Gastroesophageal sphincter (tissue), 3 donors: Measurements from ENCODE around the gene BLMH.

ENCODE experiments used
- POLR2A ChIP-seq, 2 donors: fragments of 450-650 bp; IDR thresholded peaks; one replicate each; pipeline ENCODE4 v1.6.1; 2017; ENCODE audit warnings: antibody characterized with exemption in 2 of 2, mild to moderate bottlenecking in 2 of 2, moderate library complexity in 1 of 2
- POLR2AphosphoS5 ChIP-seq: sonication (generic); formaldehyde crosslinking; IDR thresholded peaks from one replicate; pipeline ENCODE4 v1.6.1; 2017; ENCODE audit warnings: antibody characterized with exemption
- TF ChIP-seq, protein P1 (sequence below), 4 experiments: fragments of 200-600 bp in 2 of 4; fragments of 450-650 bp in 2 of 4; sonication (generic) in 1 of 4; IDR thresholded peaks; one replicate each; pipeline ENCODE4 v1.5.1; 2017 to 2019; ENCODE audit warnings: antibody characterized with exemption in 4 of 4, mild to moderate bottlenecking in 2 of 4, moderate library complexity in 2 of 4

DNA sequence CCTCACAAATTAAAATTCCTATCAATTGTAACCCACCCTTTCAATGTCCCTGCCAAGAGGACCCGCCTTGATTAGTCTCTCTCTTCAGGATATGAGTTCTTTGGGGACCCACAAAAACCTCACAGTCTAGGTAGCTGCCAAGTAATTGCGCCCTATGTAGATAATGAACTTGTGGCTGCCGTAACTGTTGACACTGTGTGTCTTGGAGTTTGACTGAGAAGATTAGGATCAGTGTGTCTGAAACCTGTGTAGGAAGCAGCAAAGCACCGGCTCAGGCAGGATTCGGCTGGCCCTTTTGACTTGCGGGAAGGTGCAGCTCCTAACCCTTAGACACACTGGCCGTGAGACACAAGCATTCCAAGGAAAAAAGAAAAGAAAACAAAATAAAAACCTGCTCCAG is 38.4 kb downstream of the BLMH start:
- TF ChIP-seq, protein P1, sequence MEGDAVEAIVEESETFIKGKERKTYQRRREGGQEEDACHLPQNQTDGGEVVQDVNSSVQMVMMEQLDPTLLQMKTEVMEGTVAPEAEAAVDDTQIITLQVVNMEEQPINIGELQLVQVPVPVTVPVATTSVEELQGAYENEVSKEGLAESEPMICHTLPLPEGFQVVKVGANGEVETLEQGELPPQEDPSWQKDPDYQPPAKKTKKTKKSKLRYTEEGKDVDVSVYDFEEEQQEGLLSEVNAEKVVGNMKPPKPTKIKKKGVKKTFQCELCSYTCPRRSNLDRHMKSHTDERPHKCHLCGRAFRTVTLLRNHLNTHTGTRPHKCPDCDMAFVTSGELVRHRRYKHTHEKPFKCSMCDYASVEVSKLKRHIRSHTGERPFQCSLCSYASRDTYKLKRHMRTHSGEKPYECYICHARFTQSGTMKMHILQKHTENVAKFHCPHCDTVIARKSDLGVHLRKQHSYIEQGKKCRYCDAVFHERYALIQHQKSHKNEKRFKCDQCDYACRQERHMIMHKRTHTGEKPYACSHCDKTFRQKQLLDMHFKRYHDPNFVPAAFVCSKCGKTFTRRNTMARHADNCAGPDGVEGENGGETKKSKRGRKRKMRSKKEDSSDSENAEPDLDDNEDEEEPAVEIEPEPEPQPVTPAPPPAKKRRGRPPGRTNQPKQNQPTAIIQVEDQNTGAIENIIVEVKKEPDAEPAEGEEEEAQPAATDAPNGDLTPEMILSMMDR (IDR thresholded peaks at IDR 0.05): no peak
- TF ChIP-seq POLR2A (IDR thresholded peaks at IDR 0.05): no peak
- no peak for TF ChIP-seq POLR2AphosphoS5
